Skeletal muscle satellite cell (primary cell): Measurements from ENCODE around the gene AMIGO1.
A peak's percentile ranks its signal among the peaks of the same experiment; 100 is the strongest.

Experiments used
- H3K27me3 ChIP-seq: 2 replicates; pipeline ENCODE4 v1.7.0; 2013; ENCODE audit warnings: low read length; ENCODE audit not compliant: control insufficient read depth, insufficient read depth
- H3K36me3 ChIP-seq: 2 replicates; pipeline ENCODE4 v1.7.0; 2013; ENCODE audit warnings: mild to moderate bottlenecking, control low read depth, low read length; ENCODE audit not compliant: insufficient read depth
- H3K4me1 ChIP-seq: 2 replicates; pipeline ENCODE4 v1.7.0; 2013; ENCODE audit warnings: low read length; ENCODE audit not compliant: control insufficient read depth, insufficient read depth
- H3K4me2 ChIP-seq: 2 replicates; pipeline ENCODE4 v1.7.0; 2013; ENCODE audit warnings: mild to moderate bottlenecking, low read length
- H3K4me3 ChIP-seq: 2 replicates; pipeline ENCODE4 v1.7.0; 2013; ENCODE audit warnings: low read length
- H3K9ac ChIP-seq: 2 replicates; pipeline ENCODE4 v1.7.0; 2013; ENCODE audit warnings: mild to moderate bottlenecking, low read depth, low read length, moderate library complexity
- H3K9me3 ChIP-seq: replicated peaks from 2 replicates; pipeline ENCODE4 v1.7.0; 2013; ENCODE audit warnings: mild to moderate bottlenecking, control low read depth, low read length

AMIGO1 gene

DNA sequence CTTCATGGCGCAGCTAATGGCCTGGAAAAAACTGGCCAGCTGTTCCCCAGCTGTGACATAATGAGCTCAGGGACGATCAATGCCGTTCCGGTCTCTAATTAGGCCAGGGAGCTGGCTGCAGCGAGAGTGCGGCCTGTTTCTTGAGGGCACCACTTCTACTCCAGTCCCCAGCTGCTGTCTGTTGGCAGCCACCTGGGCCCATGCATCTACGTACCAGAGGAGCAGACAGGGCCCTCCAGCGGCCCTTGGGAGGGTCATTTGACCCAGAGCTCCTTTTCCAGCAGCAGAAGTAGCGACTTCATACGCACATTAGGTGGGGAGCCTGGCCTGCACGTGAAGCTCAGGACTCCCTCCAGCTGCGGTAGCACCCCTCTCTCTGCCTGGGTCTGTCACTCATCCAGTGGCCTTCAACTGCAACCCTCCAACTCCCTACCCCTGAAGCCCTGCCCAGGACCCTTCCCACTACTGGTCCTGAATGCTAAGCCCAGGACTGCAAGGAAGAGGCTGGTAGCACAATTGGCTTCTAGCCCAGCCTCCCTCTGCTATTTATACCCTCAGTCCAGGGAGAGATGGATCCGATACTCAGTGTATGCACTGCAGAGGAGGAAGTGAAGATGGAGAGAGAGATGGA, 21.0 kb upstream of the AMIGO1 start:
- no peak overlapping the region for H3K4me3 ChIP-seq
- no peak overlapping the region for H3K9ac ChIP-seq
- H3K4me1 ChIP-seq, result peaks cover 25% of the 10 kb centered on the region
- H3K36me3 ChIP-seq, result no peaks in the 10 kb centered on the region
- no peak overlapping the region for H3K4me2 ChIP-seq
- H3K27me3 ChIP-seq, result peaks cover 16% of the 10 kb centered on the region
- H3K9me3 ChIP-seq, result no peaks in the 10 kb centered on the region

DNA sequence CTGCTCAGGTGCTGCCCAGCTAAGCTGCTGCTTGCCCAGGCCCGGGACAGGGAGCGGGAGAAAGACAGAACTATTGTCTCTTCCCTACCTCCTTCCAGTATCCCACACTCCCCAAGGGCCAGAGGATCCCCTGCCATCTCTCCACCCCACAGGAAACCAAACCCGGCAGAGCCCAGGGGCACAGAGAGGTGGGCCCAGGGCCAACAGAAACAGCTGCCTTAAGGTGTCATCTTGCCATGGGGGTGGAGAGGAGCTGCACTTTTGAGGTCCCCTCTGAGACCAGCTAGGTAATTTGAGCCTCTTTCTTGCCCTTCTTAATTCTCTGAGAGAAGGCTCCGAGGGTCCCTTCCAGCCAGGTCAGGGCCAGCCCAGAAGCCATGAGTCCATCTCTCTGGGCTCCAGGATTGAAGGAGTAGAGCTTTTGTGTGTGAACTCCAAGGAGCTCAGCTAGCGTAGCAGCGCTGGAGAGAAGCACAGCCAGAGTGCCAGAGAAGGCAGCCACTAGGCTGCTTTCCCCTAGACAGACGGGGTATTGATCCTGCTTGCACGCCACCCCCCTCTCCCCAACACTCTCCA, 20.4 kb upstream of the AMIGO1 start:
- Histone ChIP-seq H3K9ac (no peak overlapping the region), H3K36me3 (no peaks in the 10 kb centered on the region), H3K4me2 (peak overlapping the region; percentile 8), H3K4me1 (peaks cover 25% of the 10 kb centered on the region), H3K4me3 (no peak overlapping the region), H3K9me3 (no peaks in the 10 kb centered on the region), H3K27me3 (peaks cover 18% of the 10 kb centered on the region)

DNA sequence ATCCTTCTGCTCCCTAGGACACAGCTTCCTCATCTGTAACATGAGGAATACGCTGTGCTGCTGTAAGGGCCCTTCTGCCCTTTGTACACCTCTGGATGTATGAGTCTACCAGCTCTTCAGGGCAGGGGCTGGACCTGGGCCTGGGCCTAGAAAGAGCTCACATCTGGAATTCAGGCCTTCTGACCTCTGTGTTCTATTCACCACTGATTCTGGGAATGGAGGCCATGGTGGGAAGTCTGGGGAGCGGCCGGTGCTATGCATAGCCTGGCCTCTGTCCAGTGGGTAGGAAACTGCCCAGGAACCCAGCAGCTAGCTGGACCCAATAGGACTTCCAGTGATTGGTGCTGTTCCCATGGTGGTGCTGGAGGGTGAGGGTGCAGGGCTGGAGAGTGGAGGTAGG, 19.2 kb upstream of the AMIGO1 start:
- Histone ChIP-seq H3K27me3 (peaks cover 18% of the 10 kb centered on the region), H3K9me3 (no peaks in the 10 kb centered on the region), H3K36me3 (no peaks in the 10 kb centered on the region), H3K4me3 (no peak overlapping the region), H3K9ac (no peak overlapping the region), H3K4me1 (peaks cover 25% of the 10 kb centered on the region), H3K4me2 (no peak overlapping the region)

DNA sequence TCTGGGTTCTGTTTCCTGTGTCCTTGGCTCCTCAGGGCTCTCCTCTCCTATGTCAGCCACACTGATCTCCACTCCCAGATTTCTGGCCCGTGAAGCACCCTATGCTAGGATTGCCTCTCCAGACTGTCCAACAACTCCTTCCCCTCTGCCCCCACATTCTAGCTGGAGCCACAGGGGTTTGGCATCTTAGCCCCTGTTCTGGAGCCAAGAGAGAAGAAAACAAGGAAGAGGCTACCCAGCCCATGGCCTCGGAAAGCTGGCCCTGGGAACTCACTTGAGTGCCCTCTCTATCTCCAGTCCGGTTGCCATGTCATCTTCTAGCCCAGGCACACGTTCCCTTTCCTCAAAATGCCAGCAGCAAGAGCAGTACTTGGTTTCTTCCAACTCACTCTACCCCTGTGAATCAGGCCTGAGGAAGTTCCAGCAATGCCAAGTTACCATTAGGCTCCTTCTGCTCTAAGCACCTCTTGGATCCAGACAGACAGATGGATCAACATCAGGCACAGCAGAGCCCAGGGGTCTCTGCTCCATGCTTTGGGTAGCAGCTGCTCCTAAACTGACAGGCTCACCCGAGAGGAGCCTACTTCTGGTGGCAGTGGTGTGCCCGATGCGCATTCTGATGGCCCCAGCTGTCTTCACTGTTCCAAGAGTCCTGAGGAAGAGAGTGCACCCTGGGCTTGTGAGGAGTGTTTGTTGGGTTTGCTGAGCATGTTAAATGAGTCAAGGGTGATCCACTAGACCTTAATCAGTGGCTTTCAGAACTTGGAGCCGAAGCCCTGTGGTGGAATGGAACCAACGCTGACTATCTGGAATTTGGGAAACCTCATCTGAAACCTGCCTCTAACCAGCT, 18.5 kb upstream of the AMIGO1 start:
- no peaks in the 10 kb centered on the region for H3K36me3 ChIP-seq
- no peak overlapping the region for H3K9ac ChIP-seq
- peaks cover 25% of the 10 kb centered on the region for H3K4me1 ChIP-seq
- H3K9me3 ChIP-seq, result no peaks in the 10 kb centered on the region
- peaks cover 19% of the 10 kb centered on the region for H3K27me3 ChIP-seq
- no peak overlapping the region for H3K4me2 ChIP-seq
- no peak overlapping the region for H3K4me3 ChIP-seq

DNA sequence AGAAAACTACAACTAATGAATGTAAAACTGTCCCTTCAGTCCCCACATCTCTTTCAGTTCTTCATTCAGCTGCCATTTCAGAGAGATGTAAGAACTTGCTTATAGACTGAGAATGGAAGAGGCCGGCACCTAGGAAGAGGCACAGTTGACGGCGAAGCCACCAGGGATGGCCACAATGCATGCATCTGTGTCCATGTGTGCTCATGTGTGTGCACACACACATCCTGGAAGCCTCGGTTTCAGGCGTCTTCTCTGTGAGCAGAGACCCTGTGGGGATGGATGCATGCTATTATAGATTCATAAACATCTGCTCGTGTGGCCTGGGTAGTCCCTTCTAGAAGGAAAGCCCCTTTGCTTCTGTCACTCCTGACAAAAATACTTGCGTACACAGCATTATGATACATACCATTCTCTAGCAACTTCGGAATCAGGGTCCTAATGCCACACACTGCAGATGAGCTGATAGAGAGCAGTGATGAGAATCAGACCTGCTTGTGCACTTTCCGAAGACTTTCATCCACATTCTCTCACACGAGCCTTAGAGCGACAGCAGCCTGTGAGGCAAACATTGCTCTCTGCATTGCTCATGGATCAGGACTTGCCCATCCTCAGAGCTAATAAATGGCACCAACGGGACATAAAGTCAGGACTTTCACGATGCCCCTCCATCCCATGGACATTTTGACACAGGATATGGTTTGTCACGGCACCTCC, 17.7 kb upstream of the AMIGO1 start:
- no peak overlapping the region for H3K4me2 ChIP-seq
- peaks cover 27% of the 10 kb centered on the region for H3K27me3 ChIP-seq
- peaks cover 19% of the 10 kb centered on the region for H3K4me1 ChIP-seq
- no peaks in the 10 kb centered on the region for H3K36me3 ChIP-seq
- no peaks in the 10 kb centered on the region for H3K9me3 ChIP-seq
- no peak overlapping the region for H3K9ac ChIP-seq
- H3K4me3 ChIP-seq, result no peak overlapping the region

DNA sequence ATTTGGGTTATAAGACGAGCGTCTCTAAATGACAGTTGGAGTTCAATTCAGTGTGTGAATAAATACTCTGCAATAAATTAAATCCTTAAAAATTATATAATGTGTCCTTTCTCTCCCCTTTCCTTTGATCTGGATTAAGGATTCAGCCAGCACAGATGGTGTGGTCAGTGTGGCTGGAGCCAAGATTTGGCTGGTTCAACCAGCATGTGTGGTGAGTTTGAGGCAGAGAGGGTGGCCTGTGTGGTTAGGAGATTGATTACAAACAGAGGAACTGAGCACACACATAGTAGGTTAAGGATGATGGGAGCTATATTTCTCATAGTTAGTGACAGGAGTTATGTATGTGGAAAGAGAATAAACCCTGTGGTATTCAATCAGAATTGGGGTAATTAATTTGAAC, 14.2 kb upstream of the AMIGO1 start:
- Histone ChIP-seq H3K4me2 (no peak overlapping the region), H3K4me1 (no peaks in the 10 kb centered on the region), H3K9me3 (no peaks in the 10 kb centered on the region), H3K36me3 (no peaks in the 10 kb centered on the region), H3K9ac (no peak overlapping the region), H3K4me3 (no peak overlapping the region), H3K27me3 (peaks cover 49% of the 10 kb centered on the region)

DNA sequence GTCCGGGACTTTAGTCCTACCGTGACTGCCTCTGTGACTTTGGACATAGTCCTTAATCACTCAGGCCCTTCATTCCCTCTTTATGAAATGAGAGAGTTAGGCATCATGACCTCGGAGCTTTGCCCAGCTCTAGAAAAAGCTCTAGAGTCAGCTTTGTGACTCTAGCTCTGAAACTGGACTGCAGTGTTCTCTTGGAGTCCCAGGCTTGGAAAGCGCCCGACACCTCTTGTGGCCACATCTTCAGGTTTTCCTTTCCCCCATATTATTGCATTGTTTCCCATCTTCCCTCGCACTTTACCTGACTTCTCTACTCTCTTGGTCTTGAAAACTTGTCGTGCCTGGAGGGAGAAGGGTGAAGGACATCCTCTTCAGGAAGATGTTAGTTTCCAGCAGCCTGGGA, 12.5 kb upstream of the AMIGO1 start:
- H3K9ac ChIP-seq, result no peak overlapping the region
- H3K4me3 ChIP-seq, result no peak overlapping the region
- no peaks in the 10 kb centered on the region for H3K36me3 ChIP-seq
- H3K9me3 ChIP-seq, result no peaks in the 10 kb centered on the region
- H3K27me3 ChIP-seq, result peaks cover 39% of the 10 kb centered on the region
- no peaks in the 10 kb centered on the region for H3K4me1 ChIP-seq
- H3K4me2 ChIP-seq, result no peak overlapping the region

DNA sequence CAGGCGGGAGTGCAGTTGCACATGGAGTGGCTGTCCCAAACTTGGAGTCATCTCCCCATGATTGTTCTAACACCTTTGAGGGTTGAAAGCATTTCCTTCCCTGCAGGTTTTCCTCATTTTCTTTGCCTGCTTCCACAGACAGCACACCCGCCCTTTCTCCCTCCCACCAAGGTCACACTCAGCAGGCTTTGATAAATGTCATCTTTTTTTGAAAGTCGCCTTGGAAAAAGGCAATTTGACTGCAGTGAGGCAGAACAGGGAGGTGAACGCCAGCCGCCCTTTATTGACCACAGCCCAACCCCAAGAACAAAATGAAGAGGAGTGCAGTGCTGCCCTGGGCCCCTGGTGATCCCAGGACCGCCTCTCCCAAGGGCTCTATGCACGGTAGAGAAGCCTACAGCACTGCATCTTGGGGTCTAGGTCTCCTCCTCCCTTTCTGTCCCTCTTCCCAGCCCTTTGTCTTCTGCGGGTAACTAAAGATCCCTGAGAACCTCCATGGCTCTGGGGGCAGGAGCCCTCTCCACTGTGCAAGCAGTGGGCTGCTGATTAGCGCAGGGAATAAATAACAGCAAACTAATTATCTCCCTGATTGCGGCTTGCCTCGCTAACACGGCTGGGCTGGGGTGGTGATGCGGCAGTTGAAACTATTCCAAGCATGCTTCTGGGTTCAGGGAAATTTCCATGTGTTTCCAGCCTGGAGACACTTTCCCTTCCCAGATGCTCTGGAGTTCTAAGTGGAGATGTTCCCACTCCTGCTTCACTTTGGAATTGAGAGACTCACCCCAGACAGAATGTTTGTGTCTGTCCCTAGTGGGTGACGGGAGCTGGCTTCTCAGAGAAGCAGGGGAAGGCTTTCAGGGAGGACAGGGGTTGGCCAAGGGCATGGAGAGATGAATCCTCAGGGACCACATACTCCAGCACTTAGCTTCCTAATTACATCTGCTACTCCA, 11.8 kb upstream of the AMIGO1 start:
- no peaks in the 10 kb centered on the region for H3K36me3 ChIP-seq
- no peaks in the 10 kb centered on the region for H3K4me1 ChIP-seq
- no peaks in the 10 kb centered on the region for H3K9me3 ChIP-seq
- no peak overlapping the region for H3K4me2 ChIP-seq
- H3K4me3 ChIP-seq, result no peak overlapping the region
- H3K9ac ChIP-seq, result no peak overlapping the region
- H3K27me3 ChIP-seq, result peaks cover 39% of the 10 kb centered on the region

DNA sequence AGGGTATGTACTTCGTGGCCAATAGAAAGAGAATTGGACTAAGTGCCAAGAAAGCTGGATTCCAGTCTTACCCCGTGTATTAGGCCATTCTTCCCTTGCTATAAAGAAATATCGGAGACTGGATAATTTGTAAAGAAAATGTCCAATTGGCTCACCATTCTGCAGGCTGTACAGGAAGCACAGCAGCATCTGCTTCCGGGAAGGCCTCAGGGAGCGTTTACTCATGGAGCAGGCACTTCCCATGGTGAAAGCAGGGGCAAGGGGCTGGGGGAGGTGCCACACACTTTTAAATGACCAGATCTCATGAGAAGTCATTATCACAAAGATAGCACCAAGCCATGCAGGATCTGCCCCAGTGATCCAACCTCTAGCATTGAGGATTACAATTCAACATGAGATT, 7.8 kb upstream of the AMIGO1 start:
- Histone ChIP-seq H3K4me2 (no peak overlapping the region), H3K36me3 (no peaks in the 10 kb centered on the region), H3K27me3 (peaks cover 23% of the 10 kb centered on the region), H3K4me3 (no peak overlapping the region), H3K4me1 (no peaks in the 10 kb centered on the region), H3K9ac (no peak overlapping the region), H3K9me3 (no peaks in the 10 kb centered on the region)

DNA sequence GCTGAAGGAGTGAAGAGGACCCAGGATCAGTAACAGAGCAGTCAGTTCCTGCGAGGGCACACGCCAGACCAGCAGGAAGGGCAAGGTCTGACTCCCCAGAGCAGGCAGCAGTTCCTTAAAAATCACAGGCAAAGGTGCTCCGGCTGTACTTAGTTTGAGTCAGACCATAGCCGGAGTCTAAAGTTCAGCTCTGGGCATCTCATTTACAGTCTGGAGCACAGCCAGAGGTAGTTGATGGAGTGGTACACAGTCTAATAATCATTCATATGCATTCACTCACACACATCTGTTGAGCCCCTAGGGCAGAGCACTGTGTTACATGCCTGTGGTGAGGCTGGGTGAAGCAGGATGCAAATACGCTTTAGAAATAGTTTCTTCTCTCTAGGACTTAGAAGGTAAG, 7.3 kb upstream of the AMIGO1 start:
- Histone ChIP-seq H3K9me3 (no peaks in the 10 kb centered on the region), H3K4me1 (no peaks in the 10 kb centered on the region), H3K27me3 (peaks cover 18% of the 10 kb centered on the region), H3K4me3 (no peak overlapping the region), H3K9ac (no peak overlapping the region), H3K4me2 (no peak overlapping the region), H3K36me3 (no peaks in the 10 kb centered on the region)
